Stimulated activated CD8-positive, alpha-beta memory T cell treated with anti-CD3 and anti-CD28 coated beads, Interleukin-4, amount 100 ng/mL, for 48 hours (primary cell): ENCODE results near the gene ZCCHC7.
"Not testable (repeated sequence)": the region's sequence is repeated elsewhere in the genome, so short reads cannot be mapped to it uniquely, and the experiment has no call there.

ENCODE experiments used
- DNase-seq: peaks from one replicate; pipeline ENCODE4 v3.0.0-alpha.2; 2020

Gene ZCCHC7

DNA sequence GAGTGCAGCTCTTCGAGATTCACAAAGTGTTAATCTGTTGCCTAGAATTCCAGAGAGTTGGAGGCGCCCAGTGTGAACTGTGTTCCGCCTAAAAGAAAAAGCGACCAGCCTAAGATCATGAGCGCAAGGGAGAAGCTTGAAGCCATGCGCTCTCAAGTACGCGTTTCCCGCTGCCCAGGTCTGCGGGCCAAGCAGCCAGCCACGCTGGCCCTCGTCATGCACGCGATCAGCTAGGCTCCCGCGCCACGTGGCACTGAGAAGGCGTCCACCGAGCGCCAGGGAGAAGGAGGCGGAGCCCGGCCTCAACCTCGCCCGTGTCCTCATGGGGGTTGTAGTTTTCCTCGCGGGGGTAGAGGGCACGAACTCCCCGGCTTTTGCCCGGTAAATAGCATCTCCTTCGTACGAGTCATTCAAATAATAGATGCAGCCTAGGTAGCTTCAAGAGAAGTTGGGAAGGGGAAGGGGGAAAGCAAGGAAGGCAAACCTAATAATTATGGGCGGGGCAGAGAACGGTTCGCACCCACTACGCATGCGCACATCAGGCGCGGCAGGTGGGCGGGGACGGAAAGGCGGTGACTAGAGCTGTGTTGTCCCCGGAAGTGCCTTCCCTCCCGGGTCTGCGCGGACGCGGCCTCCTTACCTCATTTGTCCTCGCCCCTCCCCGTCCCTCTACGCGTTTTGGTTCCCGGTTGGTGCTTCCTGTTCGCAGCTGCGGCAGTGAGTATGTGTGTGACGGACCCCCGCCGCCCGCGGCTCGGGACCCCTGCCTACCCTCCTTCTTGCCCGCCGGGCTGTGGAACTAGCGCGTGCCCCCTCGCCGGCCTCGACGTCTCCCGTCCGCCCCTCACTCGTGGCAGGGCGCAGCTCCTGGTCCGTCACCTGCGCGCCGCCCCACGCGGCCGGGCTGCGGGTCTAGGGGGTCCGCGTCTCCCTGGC lies at the start of gene ZCCHC7:
Gene ZCCHC7, plus strand, starts transcription at position 668 of the 936 bp plus-strand sequence.
- DNase-seq, result peak; percentile 98

DNA sequence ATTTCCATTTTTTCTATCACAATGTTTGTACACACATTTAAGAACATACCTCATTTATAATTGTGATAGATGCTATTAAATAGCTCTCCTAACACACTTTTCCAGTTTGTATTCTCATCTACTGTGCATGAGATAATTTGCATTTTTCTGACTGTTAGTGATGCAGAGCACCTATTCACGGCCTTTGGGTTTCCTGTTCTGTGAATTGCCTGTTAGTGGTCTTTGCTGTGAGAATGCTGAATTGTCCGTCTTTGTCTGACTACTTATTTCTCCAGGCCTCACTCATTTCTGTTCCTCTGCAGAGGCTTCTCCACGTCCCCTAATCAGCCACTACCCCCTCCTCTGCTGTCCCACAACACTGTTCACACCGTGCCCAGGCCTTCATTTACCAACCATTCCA lies 45.6 kb upstream of the ZCCHC7 start:
- not testable (repeated sequence) for DNase-seq

DNA sequence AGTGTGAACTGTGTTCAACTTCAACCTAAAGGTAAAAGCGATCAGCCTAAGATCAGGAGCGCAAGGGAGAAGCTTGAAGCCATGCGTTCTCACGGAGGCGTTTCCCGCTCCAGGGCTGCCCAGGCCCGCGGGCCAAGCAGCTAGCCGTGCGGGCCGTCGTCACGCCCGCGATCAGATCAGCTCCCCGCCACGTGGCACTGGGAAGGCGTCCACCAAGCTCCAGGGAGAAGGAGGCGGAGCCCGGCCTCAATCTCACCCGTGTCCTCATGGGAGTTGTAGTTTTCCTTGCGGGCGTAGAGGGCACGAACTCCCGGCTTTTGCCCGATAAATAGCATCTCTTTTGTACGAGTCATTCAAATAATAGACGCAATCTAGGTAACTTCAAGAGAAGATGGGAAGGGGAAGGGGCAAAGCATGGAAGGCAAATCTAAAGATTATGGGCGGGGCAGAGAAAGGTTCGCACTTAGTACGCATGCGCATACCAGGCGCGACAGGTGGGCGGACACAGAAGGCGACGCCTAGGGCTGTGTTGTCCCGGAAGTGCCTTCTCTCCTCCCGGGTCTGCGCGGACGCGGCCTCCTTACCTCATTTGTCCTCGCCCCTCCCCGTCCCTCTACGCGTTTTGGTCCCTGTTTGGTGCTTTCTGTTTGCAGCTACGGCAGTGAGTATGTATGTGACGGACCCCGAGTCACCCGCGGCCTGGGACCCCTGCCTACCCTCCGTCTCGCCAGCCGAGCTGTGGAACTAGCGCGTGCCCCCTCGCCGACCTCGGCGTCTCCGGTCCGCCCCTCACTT lies 40.8 kb upstream of the ZCCHC7 start:
- DNase-seq, result peak; percentile 93

DNA sequence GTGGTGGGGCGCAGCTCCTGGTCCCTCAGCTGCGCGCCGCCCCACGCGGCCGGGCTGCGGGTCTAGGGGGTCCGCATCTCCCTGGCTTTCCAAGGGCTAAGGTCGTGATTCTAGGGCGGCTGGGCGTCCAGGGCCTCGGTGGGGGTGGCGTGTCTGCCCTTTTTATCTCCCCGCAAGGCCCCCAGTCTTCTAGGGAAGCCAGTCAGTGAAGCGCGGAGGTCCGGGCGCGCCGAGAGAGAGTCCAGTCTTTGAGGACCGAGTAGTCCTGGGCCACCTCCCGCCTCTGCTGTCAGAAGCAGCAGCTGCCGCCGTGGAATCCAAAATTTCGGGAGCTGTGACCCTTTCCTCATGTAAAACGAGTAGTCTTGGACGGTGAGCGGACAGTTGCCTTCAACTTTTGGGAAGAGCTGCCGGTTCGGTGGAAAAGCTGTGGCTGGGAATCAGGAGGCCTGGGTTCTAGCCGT lies 40.2 kb upstream of the ZCCHC7 start:
- not testable (repeated sequence) for DNase-seq

DNA sequence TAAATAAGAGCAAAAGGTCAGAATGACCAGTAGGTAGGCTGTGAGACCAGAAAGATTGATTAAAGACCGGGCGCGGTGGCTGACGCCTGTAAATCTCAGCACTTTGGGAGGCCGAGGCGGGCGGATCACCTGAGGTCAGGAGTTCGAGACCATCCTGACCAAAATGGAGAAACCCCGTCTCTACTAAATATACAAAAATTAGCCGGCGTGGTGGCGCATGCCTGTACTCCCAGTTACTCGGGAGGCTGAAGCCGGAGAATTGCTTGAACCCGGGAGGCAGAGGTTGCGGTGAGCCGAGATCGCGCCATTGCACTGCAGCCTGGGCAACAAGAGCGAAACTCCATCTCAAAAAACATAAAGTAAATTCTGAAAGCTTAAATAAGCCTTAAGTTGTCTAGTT lies 38.9 kb upstream of the ZCCHC7 start:
- not testable (repeated sequence) for DNase-seq

DNA sequence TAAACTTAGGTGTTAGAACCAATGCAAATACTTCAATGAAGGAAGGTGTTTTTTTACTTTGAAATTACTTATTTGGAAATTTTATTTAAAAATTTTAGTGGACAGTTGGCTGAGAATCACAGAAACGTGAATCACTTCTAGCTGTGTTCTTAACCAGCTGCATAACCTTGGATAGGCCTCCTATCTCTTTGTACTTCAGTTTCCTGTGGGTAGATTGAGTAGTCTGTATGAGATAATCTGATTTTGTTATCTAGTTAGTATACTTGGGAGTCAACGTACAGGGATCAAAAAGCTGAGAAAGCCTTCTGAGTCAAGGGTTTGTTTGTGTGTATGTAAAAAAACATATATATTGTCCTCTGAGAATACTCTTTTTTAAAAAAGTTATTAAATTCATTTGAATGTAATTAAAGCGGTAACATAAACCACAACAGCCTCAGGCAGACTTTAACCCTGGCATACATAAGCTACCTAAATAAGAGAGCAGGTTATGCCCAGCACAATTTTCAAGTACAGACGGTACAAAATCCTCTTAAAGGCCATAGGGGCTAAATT lies 38.1 kb upstream of the ZCCHC7 start:
- no peak for DNase-seq

DNA sequence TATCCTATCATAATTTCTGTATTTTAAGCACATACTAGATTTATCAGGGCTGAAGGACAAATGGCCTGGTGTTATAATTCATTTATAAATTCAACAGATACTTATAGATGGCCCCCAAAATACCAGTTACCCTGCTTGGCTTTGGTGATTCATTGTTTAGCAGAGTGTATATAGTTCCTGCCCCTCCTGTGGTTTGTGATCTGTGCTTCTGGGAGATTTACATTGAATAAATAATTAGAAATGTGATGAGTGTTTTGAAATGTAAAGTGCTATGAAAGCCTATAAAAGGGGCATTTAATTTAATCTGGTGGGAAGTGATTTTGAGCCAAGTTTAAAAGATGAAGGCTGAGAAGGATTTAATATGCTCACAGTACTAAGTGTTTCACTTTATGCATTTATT lies 36.7 kb upstream of the ZCCHC7 start:
- DNase-seq, result no peak

DNA sequence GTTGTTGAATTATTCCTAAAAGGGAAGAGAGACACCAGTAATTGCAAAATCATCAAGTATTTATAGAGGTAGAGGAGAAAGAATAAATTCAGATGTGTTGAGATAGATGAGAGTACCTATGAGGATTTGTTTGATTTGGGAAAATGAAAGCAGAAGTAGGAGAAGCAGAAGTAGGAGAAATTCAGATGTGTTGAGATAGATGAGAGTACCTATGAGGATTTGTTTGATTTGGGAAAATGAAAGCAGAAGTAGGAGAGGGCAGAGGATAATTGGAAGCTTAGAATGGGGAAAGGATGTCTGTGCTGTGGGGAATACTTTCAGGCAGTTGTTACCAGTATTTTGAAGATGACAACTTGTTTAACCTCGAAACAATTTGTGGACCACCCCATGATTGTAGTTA lies 35.1 kb upstream of the ZCCHC7 start:
- no peak for DNase-seq

DNA sequence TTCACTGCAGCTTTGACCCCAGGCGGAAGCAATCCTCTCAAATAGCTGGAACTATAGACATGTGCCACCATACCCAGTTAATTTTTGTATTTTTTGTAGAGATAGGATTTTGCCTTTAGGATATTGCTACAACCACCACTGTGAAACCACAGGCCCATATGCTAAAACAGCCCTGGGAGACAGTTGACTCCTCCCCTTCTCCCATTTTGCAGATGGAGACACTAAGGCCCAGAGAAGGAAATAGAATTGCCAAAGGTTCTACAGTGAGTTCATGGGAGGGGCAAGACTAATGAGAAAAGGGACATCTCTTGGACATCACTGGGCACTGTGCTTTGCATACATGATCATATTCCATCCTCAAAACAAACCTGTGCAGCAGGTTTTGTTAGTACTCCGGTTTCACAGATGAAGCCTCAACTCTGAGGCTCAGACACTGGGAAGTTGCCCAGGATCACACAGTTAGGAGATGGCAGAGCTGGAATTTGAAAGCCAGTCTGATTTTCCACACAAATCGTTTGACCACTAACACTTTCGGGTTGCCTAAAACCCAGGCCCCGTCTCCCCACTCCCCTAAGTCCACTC lies 27.6 kb upstream of the ZCCHC7 start:
- not testable (repeated sequence) for DNase-seq

DNA sequence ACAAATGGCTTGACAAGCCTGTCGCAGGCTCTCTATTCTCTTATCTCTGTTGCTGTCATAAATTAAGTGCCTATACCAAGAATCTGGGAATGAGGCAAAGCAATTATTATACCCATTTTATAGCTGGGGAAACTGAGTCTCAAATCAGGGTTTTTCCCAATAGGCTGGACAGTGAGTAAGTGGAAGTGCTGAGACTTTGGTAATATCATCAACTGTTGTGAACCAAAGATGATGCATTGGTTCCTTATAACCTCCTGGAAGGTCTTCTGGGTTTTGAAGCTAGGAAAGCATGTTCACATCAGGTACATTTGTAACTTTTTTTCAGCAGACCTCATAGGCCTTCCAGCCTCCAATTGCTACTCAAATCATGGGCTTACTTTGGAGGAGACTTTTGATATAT lies 25.6 kb upstream of the ZCCHC7 start:
- DNase-seq, result no peak

DNA sequence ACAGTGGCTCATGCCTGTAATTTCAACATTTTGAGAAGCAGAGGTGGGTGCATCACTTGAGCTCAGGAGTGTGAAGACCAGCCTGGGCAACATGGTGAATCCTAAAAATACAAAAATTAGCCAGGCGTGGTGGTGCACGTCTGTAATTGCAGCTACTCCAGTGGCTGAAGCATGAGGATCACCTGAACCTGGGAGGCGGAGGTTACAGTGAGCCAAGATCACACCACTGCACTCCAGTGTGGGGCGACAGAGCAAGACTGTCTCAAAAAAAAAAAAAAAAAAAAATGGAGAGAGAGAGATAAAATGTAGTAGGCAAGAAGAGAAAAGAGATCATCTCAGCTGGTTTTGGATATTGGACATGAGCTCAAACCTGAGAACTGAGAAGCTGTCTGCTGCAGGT lies 23.7 kb upstream of the ZCCHC7 start:
- DNase-seq, result no peak

DNA sequence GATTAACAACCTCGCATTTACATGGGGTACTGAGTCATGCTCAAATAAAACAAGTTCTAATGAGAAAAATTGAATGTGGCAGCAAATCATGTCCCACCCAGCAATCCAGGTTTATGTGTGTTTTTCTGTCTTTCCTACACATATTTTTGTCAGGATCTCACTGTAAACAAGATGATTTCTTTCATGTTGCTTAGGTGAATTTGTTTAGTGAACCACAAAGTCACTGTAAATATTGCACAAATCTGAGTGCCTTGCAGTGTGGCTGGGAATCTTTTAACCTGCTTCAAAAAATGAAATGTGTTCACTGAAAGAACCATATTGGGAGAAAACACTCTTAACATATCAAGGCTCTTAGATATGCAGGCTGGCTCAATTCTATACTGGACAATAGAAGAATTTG lies 23.1 kb upstream of the ZCCHC7 start:
- no peak for DNase-seq

DNA sequence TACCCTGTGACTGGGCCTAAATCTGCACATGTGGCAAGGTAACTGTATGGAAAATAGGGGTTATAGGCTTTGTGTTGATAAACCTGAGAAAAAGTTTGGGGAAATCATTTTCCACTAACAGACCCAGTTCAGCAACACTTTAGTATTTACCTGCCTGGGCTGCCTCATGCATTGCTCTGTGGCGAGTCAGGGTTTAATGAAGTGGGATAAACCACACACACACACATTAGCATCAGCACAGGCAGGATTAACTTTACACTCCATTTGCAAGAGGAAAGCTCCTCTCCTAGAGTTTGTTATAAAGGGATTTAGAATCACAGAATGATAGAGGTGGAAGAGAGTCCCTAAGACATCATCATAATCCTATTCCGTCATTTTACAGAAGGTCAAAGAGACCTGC lies 20.0 kb upstream of the ZCCHC7 start:
- DNase-seq, result no peak

DNA sequence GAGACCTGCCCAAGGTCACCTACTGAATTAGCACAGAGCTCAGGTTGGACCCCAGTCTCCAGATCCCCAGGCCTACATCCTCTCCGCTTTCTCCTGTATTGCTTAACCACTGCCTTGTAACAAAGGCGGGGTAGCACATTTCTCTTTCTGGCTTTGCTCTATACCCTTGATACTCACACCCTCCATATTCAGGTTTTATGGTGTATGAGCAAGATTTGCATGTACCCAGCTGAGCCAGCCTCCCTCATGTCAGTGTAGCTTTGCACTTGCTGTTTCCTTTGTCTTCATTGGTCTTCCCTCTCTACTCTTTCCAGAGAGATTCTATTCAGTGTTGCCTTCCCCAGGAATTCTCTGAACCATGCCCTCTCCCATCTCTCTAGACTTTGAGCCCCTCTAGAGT lies 19.6 kb upstream of the ZCCHC7 start:
- no peak for DNase-seq

DNA sequence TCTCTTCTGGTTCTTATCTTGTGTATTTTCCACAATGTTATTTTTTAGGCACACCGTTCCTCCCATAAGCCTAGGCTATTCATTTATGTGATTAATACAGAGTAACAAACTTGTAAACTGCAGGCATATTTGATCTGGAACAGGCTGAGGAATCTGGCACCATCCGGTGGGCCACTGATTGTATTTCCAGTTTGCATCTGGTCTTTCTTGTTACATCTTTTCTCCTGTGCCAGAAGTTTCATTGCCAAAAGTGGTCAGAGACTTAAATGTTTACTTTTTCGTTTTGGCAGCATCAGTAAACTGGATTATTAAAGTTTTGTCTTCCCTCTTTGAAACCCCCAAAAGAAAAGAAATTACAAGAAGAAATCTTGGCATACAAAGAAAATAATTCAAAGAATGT lies 17.9 kb upstream of the ZCCHC7 start:
- no peak for DNase-seq

DNA sequence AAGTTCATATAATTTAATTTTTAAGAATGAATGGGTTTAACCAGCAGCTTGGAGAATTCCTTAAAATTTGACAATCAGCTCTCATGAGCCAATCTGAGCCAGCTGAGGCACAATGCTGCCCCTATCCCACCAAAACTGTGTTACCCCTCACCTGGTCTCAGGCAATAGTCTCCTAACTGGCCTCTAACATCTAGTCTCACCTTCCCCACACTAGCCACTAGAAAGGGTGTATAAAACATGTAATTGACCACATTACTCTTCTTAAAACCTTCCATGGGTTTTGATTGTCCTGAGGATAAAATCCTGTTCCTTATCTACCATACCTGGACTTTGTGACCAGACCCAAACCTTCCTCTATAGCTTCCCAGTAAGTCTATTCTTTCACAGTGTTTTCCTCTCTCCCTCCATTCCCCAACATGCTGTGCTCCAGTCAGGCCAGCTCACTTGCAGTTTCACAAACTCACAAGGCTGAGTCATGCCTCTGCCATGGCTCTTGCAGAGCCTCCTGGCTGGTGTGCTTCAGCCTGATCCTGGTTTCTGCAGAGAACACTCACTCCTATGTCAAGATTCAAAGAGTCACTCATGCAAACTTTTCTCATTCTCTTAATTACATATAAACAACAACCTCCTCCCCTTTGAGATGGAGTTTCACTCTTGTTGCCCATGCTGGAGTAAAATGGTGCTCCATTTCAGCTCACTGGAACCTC lies 16.0 kb upstream of the ZCCHC7 start:
- DNase-seq, result peak; percentile 31

DNA sequence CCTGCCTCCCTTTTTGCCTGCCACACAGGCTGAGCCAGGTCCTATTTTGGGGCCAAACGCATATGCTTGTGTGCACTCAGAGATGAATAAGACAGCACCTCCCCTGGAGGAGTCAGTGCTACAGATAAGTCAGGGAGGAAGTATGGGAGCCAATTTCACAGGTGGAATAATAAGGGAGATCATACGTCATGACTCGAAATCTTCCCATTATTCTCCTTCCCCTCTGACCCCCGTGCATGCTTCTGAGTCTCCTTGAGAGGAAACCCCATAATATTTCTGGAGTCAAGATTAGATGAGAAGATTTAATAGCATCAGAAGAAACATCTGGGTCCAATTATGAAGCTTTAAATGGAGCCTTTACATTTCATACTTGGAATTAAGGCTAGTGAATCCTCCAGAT lies 15.1 kb upstream of the ZCCHC7 start:
- DNase-seq, result no peak

DNA sequence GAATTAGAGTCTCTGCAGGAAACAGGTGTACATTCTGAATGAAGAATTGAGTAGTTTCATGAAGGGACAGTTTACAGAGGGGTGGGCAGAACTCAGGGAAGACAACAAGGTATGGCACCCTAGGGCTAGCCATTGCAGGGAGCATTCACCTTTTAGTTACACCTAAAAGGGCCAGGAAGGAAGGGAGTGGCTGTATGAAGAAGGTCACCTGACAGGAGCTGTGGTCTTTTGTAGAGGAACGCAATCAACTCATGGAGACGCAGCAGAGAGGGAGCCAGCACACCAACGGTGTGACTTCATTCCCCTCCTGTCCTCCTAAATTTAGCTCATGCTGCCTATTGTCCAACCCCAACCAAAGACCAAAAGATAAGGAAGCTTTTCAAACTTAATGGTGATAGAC lies 12.7 kb upstream of the ZCCHC7 start:
- DNase-seq, result no peak

DNA sequence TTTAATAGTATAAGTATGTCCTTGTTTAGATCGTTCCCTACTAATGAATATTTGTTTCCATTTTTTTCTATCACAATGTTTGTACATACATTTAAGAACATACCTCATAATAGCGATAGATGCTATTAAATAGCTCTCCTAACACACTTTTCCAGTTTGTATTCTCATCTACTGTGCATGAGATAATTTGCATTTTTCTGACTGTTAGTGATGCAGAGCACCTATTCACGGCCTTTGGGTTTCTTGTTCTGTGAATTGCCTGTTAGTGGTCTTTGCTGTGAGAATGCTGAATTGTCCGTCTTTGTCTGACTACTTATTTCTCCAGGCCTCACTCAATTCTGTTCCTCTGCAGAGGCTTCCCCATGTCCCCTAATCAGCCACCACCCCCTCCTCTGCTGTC lies 5.9 kb upstream of the ZCCHC7 start:
- not testable (repeated sequence) for DNase-seq

DNA sequence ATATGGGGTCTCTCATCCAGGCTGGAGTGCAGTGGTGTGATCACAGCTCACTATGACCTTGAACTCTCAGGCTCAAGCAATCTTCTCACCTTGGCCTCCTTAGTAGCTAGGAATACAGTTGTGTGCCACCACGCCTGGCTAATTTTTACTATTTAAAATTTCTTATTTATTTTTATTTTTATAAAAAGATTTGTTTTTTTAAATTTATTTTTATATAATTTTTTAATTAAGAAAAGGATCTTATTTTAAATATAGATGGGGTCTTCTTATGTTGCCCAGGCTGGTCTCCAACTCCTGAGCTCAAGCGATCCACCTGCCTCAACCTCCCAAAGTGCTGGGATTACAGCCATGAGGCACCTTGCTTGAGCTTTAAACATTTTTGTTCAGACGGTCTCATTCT lies 2.4 kb upstream of the ZCCHC7 start:
- no peak for DNase-seq

DNA sequence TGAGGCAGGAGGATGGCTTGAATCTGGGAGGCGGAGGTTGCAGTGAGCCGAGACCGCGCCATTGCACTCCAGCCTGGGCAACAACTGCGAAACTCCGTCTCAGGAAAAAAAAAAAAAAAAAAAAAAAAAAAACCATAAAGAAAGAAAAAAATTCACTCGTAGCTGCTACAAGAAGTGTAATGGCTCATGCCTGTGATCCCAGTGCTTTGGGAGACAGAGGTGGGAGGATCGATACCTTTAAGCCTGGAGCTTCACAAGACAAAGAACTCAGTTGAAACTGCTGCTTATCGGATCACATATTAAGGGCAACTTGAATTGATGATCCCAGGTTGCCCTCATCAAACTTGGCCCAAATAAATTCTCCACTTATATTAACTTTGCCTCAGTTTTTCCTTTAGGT lies 1.0 kb upstream of the ZCCHC7 start:
- DNase-seq, result no peak

DNA sequence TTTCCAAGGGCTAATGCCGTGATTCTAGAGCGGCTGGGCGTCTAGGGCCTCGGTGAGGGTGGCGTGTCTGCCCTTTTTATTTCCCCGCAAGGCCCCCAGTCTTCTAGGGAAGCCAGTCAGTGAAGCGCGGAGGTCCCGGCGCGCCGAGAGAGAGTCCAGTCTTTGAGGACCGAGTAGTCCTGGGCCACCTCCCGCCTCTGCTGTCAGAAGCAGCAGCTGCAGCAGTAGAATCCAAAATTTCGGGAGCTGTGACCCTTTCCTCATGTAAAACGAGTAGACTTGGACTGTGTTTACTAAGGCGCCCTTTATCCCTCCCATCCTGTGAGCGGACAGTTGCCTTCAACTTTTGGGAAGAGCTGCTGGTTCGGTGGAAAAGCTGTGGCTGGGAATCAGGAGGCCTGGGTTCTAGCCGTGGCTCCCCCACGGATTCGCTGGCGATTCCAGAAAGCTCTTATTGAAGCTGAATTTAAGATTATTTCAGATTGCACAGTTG lies 515 bp downstream of the ZCCHC7 start:
- not testable (repeated sequence) for DNase-seq
